NCI-H1105 (cell line): ENCODE results near the gene DNAJB6.
A peak's percentile ranks its signal among the peaks of the same experiment; 100 is the strongest.

ENCODE experiments used
- DNase-seq: peaks from one replicate; lab custom pipeline; 2025; lab: John Stamatoyannopoulos, UW

The DNAJB6 gene

GRCh38 chr7:157368955-157369354, 32.2 kb downstream of the DNAJB6 start:
- no peak for DNase-seq

- no peak for DNase-seq
Measured at GRCh38 chr7:157370742-157371141, 33.9 kb downstream of the DNAJB6 start.

GRCh38 chr7:157371296-157371695, 34.5 kb downstream of the DNAJB6 start:
- no peak for DNase-seq

DNA sequence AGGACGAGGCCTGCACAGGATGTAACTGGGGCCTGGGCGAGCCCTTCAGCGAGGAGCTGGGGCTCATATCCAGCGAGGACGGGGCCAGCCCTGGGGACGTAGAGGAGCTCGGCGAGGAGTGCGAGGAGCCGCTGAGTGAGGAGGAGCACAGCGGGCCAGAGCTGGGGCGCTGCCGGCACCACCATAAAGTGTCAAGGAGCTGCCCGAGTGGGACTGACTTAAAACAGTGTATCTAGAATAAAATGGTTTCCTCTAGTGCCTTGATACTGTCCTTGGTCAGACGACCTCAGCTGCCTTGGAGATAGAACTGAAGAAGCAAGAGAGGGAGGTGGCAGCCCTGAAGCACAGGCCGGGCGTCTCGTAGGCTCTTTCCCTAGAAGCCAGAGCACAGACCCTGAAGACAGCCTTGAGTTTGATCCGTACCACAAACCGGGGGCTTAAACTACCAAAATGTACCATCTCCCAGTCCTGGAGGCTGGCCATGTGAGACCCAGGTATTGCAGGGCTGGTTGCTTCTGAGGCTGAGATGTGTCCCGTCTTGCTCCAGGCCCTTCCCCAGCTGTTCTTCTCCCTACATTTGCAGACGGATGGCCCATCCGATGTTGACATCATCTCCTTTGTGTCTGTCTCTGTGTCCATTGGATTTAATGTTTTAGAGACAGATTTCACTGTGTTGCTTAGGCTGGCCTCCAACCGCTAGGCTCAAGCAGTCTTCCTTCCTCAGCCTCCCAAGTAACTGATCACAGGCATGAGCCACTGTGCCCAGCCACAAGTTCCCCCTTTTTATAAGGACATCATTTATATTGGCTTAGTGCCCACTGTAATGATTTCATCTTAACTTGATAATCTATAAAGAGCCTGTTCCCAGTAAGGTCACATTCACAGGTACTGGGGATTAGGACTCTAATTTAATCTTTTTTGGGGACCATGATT, 35.8 kb downstream of the DNAJB6 start:
- DNase-seq, result no peak

DNA sequence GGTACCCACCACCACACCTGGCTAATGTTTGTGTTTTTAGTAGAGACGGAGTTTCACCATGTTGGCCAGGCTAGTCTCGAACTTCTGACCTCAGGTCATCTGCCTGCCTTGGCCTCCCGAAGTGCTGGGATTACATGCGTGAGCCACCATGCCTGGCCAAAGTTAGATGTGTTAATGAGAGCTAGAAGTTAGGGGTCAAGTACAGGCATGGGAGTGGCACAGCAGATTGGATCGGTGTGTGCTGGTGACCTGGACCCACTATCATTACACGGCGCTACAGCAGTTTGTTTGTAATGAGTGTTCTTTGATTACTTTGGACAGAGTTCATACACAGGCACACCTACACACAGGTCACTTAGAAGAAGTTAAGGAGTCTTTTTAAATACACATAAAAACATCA, 36.7 kb downstream of the DNAJB6 start:
- no peak for DNase-seq

DNA sequence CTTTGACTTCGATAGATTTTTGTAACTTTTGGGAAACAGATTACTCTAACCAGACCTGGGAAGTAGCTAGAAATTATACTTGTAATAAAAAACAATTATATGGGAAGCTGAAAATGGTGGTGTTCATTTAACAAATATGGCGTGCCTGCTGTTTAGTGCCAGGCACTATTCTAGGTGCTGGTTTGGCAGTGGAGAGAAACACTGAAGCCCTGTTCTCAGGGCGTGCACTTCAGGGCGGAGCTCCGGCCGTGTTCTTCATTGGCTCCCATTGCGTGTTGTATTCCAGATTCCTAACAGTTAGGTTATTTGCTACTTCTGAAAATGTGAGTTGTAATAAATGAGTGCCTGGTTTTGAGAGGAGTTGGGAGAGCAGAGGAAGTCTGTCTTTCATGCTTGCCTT, 38.6 kb downstream of the DNAJB6 start:
- no peak for DNase-seq

DNA sequence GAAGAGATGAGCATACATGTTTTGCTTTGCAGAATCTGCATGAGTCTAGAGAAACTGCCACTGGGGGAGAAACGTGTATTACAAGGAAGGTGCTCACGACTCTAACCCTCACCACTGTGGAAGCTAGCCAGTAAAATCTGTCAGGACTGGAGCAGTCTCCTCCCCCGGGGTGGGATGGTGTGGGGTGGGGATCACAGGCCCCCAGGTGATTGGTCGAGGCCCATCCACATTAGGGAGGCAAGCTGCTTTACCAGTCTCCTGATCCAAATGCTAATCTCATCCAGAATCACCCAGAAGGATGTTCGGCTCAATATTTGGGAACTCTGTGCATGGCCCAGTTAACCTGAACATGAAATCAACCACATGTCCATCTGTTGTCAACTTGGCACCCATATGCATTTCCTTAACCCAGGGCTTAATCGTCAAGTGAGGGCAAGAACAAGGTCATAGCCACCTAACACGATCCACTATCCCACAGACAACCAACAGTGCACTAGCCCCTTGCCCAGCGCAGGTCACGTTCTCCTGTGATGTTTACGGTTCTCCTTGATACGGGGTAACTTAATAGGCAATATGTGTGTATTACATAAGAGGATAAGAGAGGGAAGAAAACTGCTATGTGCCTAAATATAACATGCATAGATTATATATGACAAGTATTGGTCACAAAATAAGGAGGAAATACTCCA, 40.8 kb downstream of the DNAJB6 start:
- DNase-seq, result no peak

- no peak for DNase-seq
Measured at GRCh38 chr7:157378390-157378789, 41.6 kb downstream of the DNAJB6 start.

DNA sequence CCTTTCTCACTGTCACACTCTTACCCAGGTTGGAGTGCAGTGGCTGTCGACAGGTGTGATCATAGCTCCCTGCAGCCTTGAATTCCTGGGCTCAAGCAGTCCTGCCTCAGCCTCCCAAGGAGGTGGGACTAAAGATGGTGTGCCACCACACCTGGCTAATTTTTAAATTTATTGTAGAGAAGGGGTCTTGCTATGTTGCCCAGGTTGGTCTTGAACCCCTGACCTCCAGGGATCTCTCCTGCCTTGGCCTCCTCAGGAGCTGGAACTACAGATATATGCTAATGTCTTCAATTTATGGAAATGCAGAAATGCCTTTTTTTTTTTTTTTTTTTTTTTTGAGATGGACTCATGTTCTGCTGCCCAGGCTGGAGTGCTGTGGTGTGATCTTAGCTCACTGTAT, 42.7 kb downstream of the DNAJB6 start:
- no peak for DNase-seq

- DNase-seq, result no peak
Measured at GRCh38 chr7:157380416-157380815, 43.6 kb downstream of the DNAJB6 start.

DNA sequence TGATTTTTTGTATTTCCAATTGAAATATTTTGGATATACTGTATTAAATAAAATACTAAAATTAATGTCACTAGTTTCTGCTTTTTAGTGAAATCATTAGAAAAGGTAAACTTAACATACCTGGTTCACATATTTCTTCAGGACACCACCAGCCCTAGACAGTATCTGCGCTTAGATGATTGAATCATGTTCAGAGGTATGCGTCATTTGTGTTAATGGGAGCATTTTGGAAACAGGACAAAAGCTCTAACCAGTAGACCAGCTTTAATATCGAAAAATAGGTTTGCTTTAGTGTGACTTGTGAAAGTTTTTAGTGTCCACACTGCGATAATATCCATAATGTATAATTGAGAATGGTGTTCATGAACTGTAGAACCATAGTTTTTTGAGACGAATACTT, 47.1 kb downstream of the DNAJB6 start:
- DNase-seq, result no peak

GRCh38 chr7:157384301-157384700, 47.5 kb downstream of the DNAJB6 start:
- DNase-seq, result no peak

- peak; percentile 49 for DNase-seq
Measured at GRCh38 chr7:157386979-157387800, 50.4 kb downstream of the DNAJB6 start.

DNA sequence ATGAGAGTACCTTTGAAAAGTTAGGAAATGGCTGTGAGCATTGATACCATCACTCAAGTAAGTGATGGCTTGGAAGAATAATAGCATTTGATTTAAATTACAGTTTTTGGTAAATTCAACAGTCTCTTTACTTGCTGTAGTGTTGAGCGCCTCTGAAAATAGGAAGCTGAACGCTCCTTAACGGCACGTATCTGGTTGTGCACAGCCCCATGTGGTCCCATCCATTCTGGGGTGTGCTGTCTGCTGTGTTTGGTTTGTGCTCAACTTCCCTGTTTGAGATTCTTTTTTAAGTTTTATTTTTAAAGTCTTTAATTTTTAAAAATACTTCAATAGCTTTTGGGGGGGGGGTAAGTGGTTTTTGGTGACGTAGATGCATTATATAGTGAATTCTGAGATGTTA, 51.5 kb downstream of the DNAJB6 start:
- DNase-seq, result no peak

GRCh38 chr7:157389951-157390730, 53.3 kb downstream of the DNAJB6 start:
- DNase-seq, result no peak

GRCh38 chr7:157391036-157391710, 54.4 kb downstream of the DNAJB6 start:
- no peak for DNase-seq

GRCh38 chr7:157392256-157393037, 55.6 kb downstream of the DNAJB6 start:
- DNase-seq, result no peak

GRCh38 chr7:157394246-157395191, 57.7 kb downstream of the DNAJB6 start:
- no peak for DNase-seq

- DNase-seq, result no peak
Measured at GRCh38 chr7:157395206-157395605, 58.4 kb downstream of the DNAJB6 start.
